Pulmonary artery endothelial cell (primary cell): ENCODE measurements around the gene ASPG. TPM values are rescaled to one million over a fixed set of nuclear protein-coding genes. Genes with fewer than 3 reads are reported as not detected.
A peak's percentile ranks its signal among the peaks of the same experiment; 100 is the strongest.

Experiments used
- DNase-seq: peaks from one replicate; pipeline ENCODE4 v3.0.0-alpha.2; 2011; ENCODE audit warnings: low read depth, low spot score
- total RNA-seq: library from RNA; depleted of rRNA; stranded (reverse); fragments of >200 nt; gene quantifications from 2 replicates; pipeline ENCODE4 v1.2.3, GENCODE V29; 2014

The ASPG gene
- total RNA-seq, 1 donor from 2014 or later = not detected

GRCh38 chr14:104075530-104076151, 9.9 kb upstream of the ASPG start:
- DNase-seq = no peak

- DNase-seq = no peak
These were observed 8.8 kb upstream of the ASPG start for GRCh38 chr14:104076743-104077142.

GRCh38 chr14:104078031-104078455, 7.5 kb upstream of the ASPG start:
- DNase-seq = peak; percentile 32

- no peak for DNase-seq
These were observed 4.9 kb upstream of the ASPG start for GRCh38 chr14:104080376-104081260.

GRCh38 chr14:104081261-104081835, 4.2 kb upstream of the ASPG start:
- no peak for DNase-seq

GRCh38 chr14:104081951-104082464, 3.5 kb upstream of the ASPG start:
- no peak for DNase-seq

- DNase-seq = no peak
These were observed 2.7 kb upstream of the ASPG start for GRCh38 chr14:104082807-104083206.

GRCh38 chr14:104084251-104085002, 1.1 kb upstream of the ASPG start:
- DNase-seq = no peak

- no peak for DNase-seq
These were observed 345 bp downstream of the ASPG start for GRCh38 chr14:104085889-104086201.

GRCh38 chr14:104086210-104086660, 735 bp downstream of the ASPG start:
- DNase-seq = no peak

GRCh38 chr14:104086661-104087461, 1.4 kb downstream of the ASPG start:
- no peak for DNase-seq

- no peak for DNase-seq
These were observed 2.0 kb downstream of the ASPG start for GRCh38 chr14:104087505-104087904.

GRCh38 chr14:104087981-104088850, 2.7 kb downstream of the ASPG start:
- no peak for DNase-seq

GRCh38 chr14:104090071-104090748, 4.7 kb downstream of the ASPG start:
- no peak for DNase-seq

GRCh38 chr14:104091061-104091926, 5.8 kb downstream of the ASPG start:
- no peak for DNase-seq

- DNase-seq = no peak
These were observed 6.6 kb downstream of the ASPG start for GRCh38 chr14:104091927-104092771.

GRCh38 chr14:104092931-104093365, 7.4 kb downstream of the ASPG start:
- no peak for DNase-seq
